CD4-positive, CD25-positive, alpha-beta regulatory T cell (primary cell): ENCODE measurements around the gene SIRPG. TPM values are rescaled to one million over a fixed set of nuclear protein-coding genes. Genes with fewer than 3 reads are reported as not detected.

Experiments used
- ATAC-seq, 2 donors: fragments of 150-1000 bp; cut with Tn5 transposase; one replicate each; pipeline ENCODE4 v1.10.0; 2021; ENCODE audit warnings: low read depth in 2 of 2, moderate number of reproducible peaks in 2 of 2, moderate library complexity in 1 of 2
- DNase-seq, 3 donors: peaks; one replicate each; pipeline versions ENCODE4 v3.0.0 to v3.0.0-alpha.2; 2012 to 2022; ENCODE audit warnings: mixed read lengths in 1 of 3
- H3K27ac ChIP-seq: one replicate; pipeline ENCODE4 v1.7.0; 2013; ENCODE audit warnings: mild to moderate bottlenecking, low read length; ENCODE audit not compliant: insufficient read depth, poor library complexity, severe bottlenecking
- H3K27me3 ChIP-seq: one replicate; pipeline ENCODE4 v1.7.0; 2013; ENCODE audit warnings: low read length; ENCODE audit not compliant: control insufficient read depth, insufficient read depth
- H3K36me3 ChIP-seq: one replicate; pipeline ENCODE4 v1.7.0; 2013; ENCODE audit warnings: mild to moderate bottlenecking, low read length, moderate library complexity; ENCODE audit not compliant: control insufficient read depth, insufficient read depth
- H3K4me1 ChIP-seq: 2 replicates; pipeline ENCODE4 v1.7.0; 2013; ENCODE audit warnings: mild to moderate bottlenecking, low read length; ENCODE audit not compliant: insufficient read depth, control insufficient read depth, poor library complexity, severe bottlenecking
- H3K4me3 ChIP-seq: one replicate; pipeline ENCODE4 v1.7.0; 2013; ENCODE audit warnings: low read depth, mild to moderate bottlenecking, low read length, moderate library complexity
- H3K9me3 ChIP-seq, 2 experiments: 1 replicate in 1 of 2; 2 replicates in 1 of 2; pipeline ENCODE4 v1.7.0; 2013; ENCODE audit warnings: low read length in 2 of 2, mild to moderate bottlenecking in 1 of 2, moderate library complexity in 1 of 2; ENCODE audit not compliant: control insufficient read depth in 2 of 2
- H3K27ac Mint-ChIP-seq, 3 donors: one replicate each; pipeline ENCODE4 v1.8.0; 2020 to 2022; ENCODE audit warnings: mild to moderate bottlenecking in 3 of 3, mixed read lengths in 3 of 3, moderate library complexity in 2 of 3
- H3K27me3 Mint-ChIP-seq: one replicate; pipeline ENCODE4 v1.8.0; 2022; ENCODE audit warnings: mild to moderate bottlenecking, mixed read lengths
- H3K36me3 Mint-ChIP-seq: one replicate; pipeline ENCODE4 v1.8.0; 2020; ENCODE audit warnings: mixed read lengths
- H3K4me1 Mint-ChIP-seq, 4 donors: one replicate each; pipeline ENCODE4 v1.8.0; 2020 to 2022; ENCODE audit warnings: mixed read lengths in 4 of 4, mild to moderate bottlenecking in 1 of 4
- H3K4me3 Mint-ChIP-seq, 4 donors: one replicate each; pipeline ENCODE4 v1.8.0; 2020 to 2022; ENCODE audit warnings: mild to moderate bottlenecking in 4 of 4, mixed read lengths in 4 of 4, moderate library complexity in 3 of 4
- H3K9me3 Mint-ChIP-seq, 7 donors: one replicate each; pipeline ENCODE4 v1.8.0; 2020 to 2022; ENCODE audit warnings: mixed read lengths in 7 of 7, mild to moderate bottlenecking in 3 of 7, moderate library complexity in 2 of 7
- polyA plus RNA-seq, 4 donors: library from polyadenylated mRNA; unstranded; fragments of 300-500 nt; fragmentation: Illumina TruSeq; gene quantifications; one replicate each; pipeline ENCODE4 v1.2.3, GENCODE V29; 2021
- total RNA-seq: library from RNA; stranded (reverse); gene quantifications from one replicate; pipeline ENCODE4 v1.2.3, GENCODE V29; 2022

The SIRPG gene
- total and polyA plus RNA-seq, 5 donors from 2014 or later = 49.6 to 240 (median 194) TPM

DNA sequence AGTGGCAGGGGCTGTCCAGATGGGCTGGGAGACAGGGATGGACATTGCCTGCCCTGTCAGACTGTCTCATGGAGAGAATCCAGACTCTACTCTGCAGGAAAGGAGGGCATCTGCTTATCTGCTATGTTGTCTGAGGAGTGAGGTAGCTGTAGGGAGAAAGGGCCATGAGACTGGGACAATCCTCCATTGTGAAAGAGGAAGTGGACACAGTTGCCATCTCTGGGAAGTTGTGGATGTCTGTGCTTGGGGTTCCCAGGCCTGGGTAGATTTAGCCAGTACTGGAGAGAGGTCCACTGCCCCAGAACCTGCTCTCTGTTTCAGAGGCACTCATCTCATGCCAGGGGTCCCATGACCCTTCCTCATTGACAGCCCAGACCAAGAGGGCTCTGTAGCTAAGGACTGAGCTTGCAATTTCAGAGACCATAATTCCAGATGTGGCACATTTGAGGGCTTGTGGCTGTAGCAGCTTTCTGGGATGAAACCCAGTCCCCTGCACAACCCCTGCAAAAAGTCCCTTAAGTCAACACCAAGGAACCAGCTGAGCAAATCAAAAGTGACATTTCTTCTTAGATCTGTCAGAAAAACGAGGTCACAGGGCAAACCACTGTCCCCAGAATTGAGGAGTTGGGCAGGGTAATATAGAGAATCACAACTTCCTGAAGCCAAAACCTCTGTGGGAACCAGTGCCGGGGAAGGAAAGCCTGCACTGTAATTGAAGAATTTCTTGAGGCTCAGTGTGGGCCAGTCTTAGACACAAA lies 4.1 kb upstream of the SIRPG start:
- Histone ChIP-seq H3K27ac (peak overlapping the region; percentile 82), H3K9me3 (no peaks in the 10 kb centered on the region), H3K27me3 (no peaks in the 10 kb centered on the region), H3K4me3 (peak overlapping the region; percentile 46), H3K36me3 (no peaks in the 10 kb centered on the region), H3K4me1 (peaks cover 97% of the 10 kb centered on the region)
- Mint-ChIP-seq H3K4me1 (peaks cover 41 to 99% (median 80%) of the 10 kb centered on the region in 4 donors), H3K36me3 (peaks cover 3% of the 10 kb centered on the region), H3K9me3 (peaks cover 0 to 1% (median 0%) of the 10 kb centered on the region in 7 donors), H3K27ac (peak overlapping the region; percentile 90 to 96 (median 95)), H3K4me3 (peak overlapping the region; percentile 35 to 91 (median 60)), H3K27me3 (no peaks in the 10 kb centered on the region)
- ATAC-seq = no peak
- no peak for DNase-seq

DNA sequence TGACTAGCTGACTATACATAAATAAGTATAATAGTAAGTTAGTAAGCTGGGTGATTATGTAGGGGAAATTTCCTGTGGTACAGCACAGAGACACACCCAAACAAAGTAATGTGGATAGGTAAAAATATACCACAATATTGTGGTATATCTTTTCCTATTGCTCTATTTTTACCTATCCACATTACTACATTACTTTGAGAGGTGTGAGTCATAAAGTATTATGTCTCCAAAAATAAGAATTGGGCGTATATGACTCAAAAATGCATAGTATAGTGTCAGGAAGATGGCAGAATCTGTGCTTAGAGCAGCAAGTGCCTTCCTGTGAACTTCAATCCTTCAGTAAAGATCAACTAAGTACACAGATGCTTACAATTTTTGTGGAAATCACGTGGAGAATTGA lies 2.7 kb upstream of the SIRPG start:
- DNase-seq (peak in 2 of 3 donors; percentile 41 to 76), ATAC-seq (peak; percentile 65 to 69)
- Histone ChIP-seq H3K4me1 (peaks cover 89% of the 10 kb centered on the region), H3K9me3 (no peaks in the 10 kb centered on the region), H3K4me3 (peak overlapping the region; percentile 96), H3K27ac (peak overlapping the region; percentile 82), H3K36me3 (no peaks in the 10 kb centered on the region), H3K27me3 (no peaks in the 10 kb centered on the region)
- peak overlapping the region; percentile 90 to 97 (median 96) for H3K27ac Mint-ChIP-seq
- peaks cover 3% of the 10 kb centered on the region for H3K36me3 Mint-ChIP-seq
- peaks cover 41 to 94% (median 82%) of the 10 kb centered on the region in 4 donors for H3K4me1 Mint-ChIP-seq
- no peaks in the 10 kb centered on the region for H3K27me3 Mint-ChIP-seq
- H3K9me3 Mint-ChIP-seq = peaks cover 0 to 1% (median 0%) of the 10 kb centered on the region in 7 donors
- H3K4me3 Mint-ChIP-seq = peak overlapping the region; percentile 16 to 91 (median 68)

DNA sequence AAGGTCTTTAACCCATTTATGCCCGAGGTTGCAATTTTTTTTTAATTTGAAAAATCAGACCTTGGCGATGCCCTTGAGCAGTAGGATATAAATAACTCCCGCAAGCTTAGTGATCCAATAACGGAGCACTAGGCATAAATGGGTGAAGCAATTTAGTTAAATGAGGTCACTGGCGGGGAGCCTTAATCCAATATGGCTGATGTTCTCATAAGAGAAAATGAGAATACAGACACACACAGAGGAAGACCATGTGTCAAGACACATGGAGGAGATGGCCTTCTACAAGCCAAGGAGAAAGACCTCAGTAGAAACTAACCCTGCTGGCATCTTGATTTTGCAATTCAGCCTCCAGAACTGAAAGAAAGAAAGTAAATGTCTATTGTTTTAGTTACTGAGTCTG lies 735 bp downstream of the SIRPG start:
- Mint-ChIP-seq H3K36me3 (peaks cover 20% of the 10 kb centered on the region), H3K4me3 (peak overlapping the region; percentile 89 to 97 (median 91)), H3K4me1 (peaks cover 39 to 91% (median 82%) of the 10 kb centered on the region in 4 donors), H3K27ac (peak overlapping the region; percentile 96 to 97 (median 96)), H3K9me3 (peaks cover 0 to 5% (median 0%) of the 10 kb centered on the region in 7 donors), H3K27me3 (no peaks in the 10 kb centered on the region)
- Histone ChIP-seq H3K36me3 (peaks cover 8% of the 10 kb centered on the region), H3K4me1 (peaks cover 84% of the 10 kb centered on the region), H3K9me3 (no peaks in the 10 kb centered on the region), H3K27me3 (no peaks in the 10 kb centered on the region), H3K4me3 (peak overlapping the region; percentile 96), H3K27ac (peak overlapping the region; percentile 82)
- ATAC-seq (no peak), DNase-seq (peak in 1 of 3 donors; percentile 50)

DNA sequence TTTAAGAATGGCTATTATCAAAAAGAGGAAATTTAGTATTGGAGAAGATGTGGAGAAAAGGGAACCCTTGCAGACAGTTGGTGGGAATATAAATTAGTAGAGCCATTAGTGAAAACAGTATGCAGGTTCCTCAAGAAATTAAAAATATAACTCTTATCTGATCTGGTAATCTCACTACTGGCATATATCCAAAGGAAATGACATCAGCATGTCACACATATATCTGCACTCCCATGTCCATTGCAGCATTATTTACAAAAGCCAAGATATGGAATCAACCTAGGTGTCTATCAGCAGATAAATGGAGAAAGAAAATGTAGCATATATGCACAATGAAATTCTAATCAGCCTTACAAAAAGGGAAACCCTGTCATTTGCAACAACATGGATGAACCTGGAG lies 2.6 kb downstream of the SIRPG start:
- peak overlapping the region; percentile 88 to 92 (median 90) for H3K27ac Mint-ChIP-seq
- peaks cover 27% of the 10 kb centered on the region for H3K36me3 Mint-ChIP-seq
- H3K4me1 ChIP-seq = peaks cover 78% of the 10 kb centered on the region
- peak overlapping the region; percentile 96 for H3K4me3 ChIP-seq
- H3K27me3 ChIP-seq = no peaks in the 10 kb centered on the region
- H3K36me3 ChIP-seq = peaks cover 8% of the 10 kb centered on the region
- H3K4me1 Mint-ChIP-seq = peaks cover 40 to 91% (median 82%) of the 10 kb centered on the region in 4 donors
- H3K9me3 Mint-ChIP-seq = peaks cover 0 to 5% (median 1%) of the 10 kb centered on the region in 7 donors
- peak in 2 of 3 donors; percentile 53 to 59 for DNase-seq
- peak overlapping the region; percentile 85 to 95 (median 90) for H3K4me3 Mint-ChIP-seq
- H3K9me3 ChIP-seq = no peaks in the 10 kb centered on the region
- no peaks in the 10 kb centered on the region for H3K27me3 Mint-ChIP-seq
- no peak for ATAC-seq
- peak overlapping the region; percentile 82 for H3K27ac ChIP-seq

DNA sequence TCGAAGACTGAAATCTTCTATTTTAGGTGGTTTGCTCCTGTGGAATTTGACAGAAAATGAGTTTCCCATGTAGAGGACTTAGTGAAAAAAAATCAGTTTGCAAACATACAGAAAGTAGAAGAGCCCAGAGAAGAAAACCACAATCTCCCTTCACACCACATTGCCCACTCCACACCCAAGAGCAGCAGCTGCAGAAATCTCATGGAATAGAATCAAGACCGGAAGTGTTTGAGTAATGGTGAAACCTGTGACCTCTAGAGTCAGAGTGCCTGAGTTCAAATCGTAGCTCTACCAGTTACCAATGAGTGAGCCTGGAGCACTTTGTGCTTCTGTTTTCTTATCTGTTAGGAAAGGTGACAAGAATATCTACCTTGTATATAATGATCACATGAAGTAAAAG lies 4.6 kb downstream of the SIRPG start:
- peak overlapping the region; percentile 55 for H3K27ac ChIP-seq
- Mint-ChIP-seq H3K36me3 (peaks cover 38% of the 10 kb centered on the region), H3K27me3 (no peaks in the 10 kb centered on the region), H3K27ac (peak overlapping the region; percentile 88 to 93 (median 92)), H3K9me3 (peaks cover 0 to 5% (median 1%) of the 10 kb centered on the region in 7 donors), H3K4me3 (peak overlapping the region; percentile 77 to 90 (median 81)), H3K4me1 (peaks cover 33 to 85% (median 69%) of the 10 kb centered on the region in 4 donors)
- DNase-seq = peak in 1 of 3 donors; percentile 66
- ATAC-seq = no peak
- no peaks in the 10 kb centered on the region for H3K27me3 ChIP-seq
- peak overlapping the region; percentile 58 for H3K4me3 ChIP-seq
- H3K36me3 ChIP-seq = peaks cover 25% of the 10 kb centered on the region
- H3K9me3 ChIP-seq = no peaks in the 10 kb centered on the region
- peaks cover 63% of the 10 kb centered on the region for H3K4me1 ChIP-seq

DNA sequence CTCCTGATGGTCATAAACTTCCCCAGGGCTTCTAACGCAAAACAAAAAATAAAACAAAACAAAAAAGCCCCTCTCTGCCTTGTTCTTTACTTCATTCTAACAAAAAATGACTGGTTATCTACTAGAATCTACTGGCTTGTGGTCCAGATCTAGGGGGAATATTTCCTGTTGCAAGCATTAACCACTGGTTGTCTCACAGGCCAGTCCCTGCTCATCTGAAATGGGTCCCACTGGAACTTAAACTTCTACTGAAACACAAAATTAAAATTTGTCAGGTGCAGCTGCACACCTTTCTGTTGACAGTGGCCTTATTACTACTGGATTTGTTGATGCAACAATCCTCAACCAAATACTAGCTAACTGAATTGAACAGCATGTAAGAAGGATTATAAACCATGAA lies 5.5 kb downstream of the SIRPG start:
- Mint-ChIP-seq H3K4me1 (peaks cover 32 to 85% (median 69%) of the 10 kb centered on the region in 4 donors), H3K27me3 (no peaks in the 10 kb centered on the region), H3K4me3 (peak overlapping the region; percentile 64 to 90 (median 84)), H3K9me3 (peaks cover 0 to 5% (median 1%) of the 10 kb centered on the region in 7 donors), H3K27ac (peak overlapping the region; percentile 69 to 89 (median 81)), H3K36me3 (peaks cover 46% of the 10 kb centered on the region)
- Histone ChIP-seq H3K4me1 (peaks cover 63% of the 10 kb centered on the region), H3K27ac (peak overlapping the region; percentile 41), H3K9me3 (no peaks in the 10 kb centered on the region), H3K4me3 (peak overlapping the region; percentile 51), H3K36me3 (peaks cover 34% of the 10 kb centered on the region), H3K27me3 (no peaks in the 10 kb centered on the region)
- DNase-seq (no peak), ATAC-seq (no peak)

DNA sequence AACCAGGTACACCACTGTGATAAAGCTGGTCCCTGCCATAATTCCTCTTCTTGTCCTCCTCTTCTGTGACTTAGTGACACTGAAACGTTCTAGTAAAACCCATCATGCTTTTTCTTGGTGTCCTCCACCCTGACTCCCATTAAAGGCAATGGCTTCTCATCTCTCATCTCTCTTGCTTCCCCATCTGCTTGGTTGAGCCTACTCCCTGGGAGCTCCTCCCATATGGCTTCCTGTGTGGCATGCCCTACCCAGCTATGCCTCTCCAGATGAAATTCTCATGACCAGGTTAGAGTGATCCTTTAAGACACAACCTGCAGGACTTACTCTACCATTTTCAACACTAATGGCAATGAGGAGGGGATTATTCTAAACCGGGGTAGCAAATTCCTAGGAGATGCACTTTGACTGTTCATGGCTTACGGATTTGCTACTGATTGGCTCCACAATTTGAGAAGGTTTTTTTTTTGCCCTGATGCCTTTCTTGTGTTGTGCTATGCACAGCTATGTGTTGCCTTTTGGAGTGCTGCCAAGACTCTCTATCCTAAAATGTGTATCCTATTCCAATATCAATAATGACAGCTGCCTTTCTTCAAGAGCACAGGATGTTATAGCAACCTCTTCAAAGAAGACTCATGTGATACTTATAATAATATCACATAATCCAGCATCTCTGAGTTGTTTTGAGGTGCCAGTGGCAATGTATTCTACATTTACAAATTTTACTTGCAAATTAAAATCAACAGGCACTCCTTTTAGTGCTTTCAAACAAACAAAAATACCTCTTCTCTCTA lies 6.1 kb downstream of the SIRPG start:
- ATAC-seq (peak in 1 of 2 donors; percentile 15), DNase-seq (no peak)
- no peaks in the 10 kb centered on the region for H3K27me3 Mint-ChIP-seq
- H3K4me1 Mint-ChIP-seq = peaks cover 29 to 86% (median 69%) of the 10 kb centered on the region in 4 donors
- peak overlapping the region; percentile 64 to 90 (median 84) for H3K4me3 Mint-ChIP-seq
- peaks cover 0 to 5% (median 1%) of the 10 kb centered on the region in 7 donors for H3K9me3 Mint-ChIP-seq
- Histone ChIP-seq H3K4me1 (peaks cover 60% of the 10 kb centered on the region), H3K27ac (peak overlapping the region; percentile 41), H3K9me3 (no peaks in the 10 kb centered on the region), H3K36me3 (peaks cover 36% of the 10 kb centered on the region), H3K4me3 (peak overlapping the region; percentile 51), H3K27me3 (no peaks in the 10 kb centered on the region)
- peak overlapping the region; percentile 69 to 89 (median 73) for H3K27ac Mint-ChIP-seq
- peaks cover 51% of the 10 kb centered on the region for H3K36me3 Mint-ChIP-seq
